Measurements from ENCODE around the gene NLRC5. TPM values are rescaled to one million over a fixed set of nuclear protein-coding genes. Genes with fewer than 3 reads are reported as not detected.

NLRC5 gene
- total RNA-seq, 1 experiment from 2014 or later: 2.4 TPM

- no peak overlapping the region for H2BK120ac ChIP-seq (ENCODE audit: low read depth, low read length, poor library complexity, severe bottlenecking)
- no peak overlapping the region for H3K56ac ChIP-seq (ENCODE audit: insufficient read length, low read depth, low read length)
- Mint-ChIP-seq H3K27ac (no peak overlapping the region), H3K9me3 (no peaks in the 10 kb centered on the region), H3K36me3 (ENCODE audit: insufficient read depth in 1 of 3, low read depth in 3 of 3) (no peaks in the 10 kb centered on the region), H3K4me1 (peaks cover 12 to 28% of the 10 kb centered on the region in 2 experiments), H3K4me3 (no peak overlapping the region), H3K27me3 (ENCODE audit: low read depth) (peaks cover 1% of the 10 kb centered on the region; the same call in 1 of the 2 replicates)
- no peaks in the 10 kb centered on the region for H3K23me2 ChIP-seq (ENCODE audit: insufficient read length, low read depth, low read length, poor library complexity, severe bottlenecking)
- WGBS (ENCODE audit: extremely low coverage, insufficient read length, low lambda C conversion rate): no CpG with 5 or more reads among the region's 2 CpGs
- H2BK15ac ChIP-seq (ENCODE audit: low read depth, low read length): no peak overlapping the region
- no peak overlapping the region for H4K91ac ChIP-seq (ENCODE audit: insufficient read length, low read depth, low read length)
- H2AK5ac ChIP-seq (ENCODE audit: insufficient read length, low read length): no peak overlapping the region
- no peak overlapping the region for H3K9ac ChIP-seq (ENCODE audit: extremely low read depth, insufficient read length, low read length)
- no peak overlapping the region for H3K23ac ChIP-seq (ENCODE audit: insufficient read length, low read depth, low read length)
- H2BK12ac ChIP-seq (ENCODE audit: insufficient read length, low read depth, low read length): no peak overlapping the region
- no peak for TF ChIP-seq CTCF (conservative IDR thresholded peaks at IDR 0.05)
- no peak overlapping the region for H3K18ac ChIP-seq (ENCODE audit: insufficient read length, low read depth, low read length)
- no peak overlapping the region for H2BK20ac ChIP-seq (ENCODE audit: low read depth, low read length, poor library complexity, severe bottlenecking)
- H4K5ac ChIP-seq (ENCODE audit: insufficient read length, low read depth, low read length): no peak overlapping the region
- no peak overlapping the region for H2AFZ ChIP-seq (ENCODE audit: low read length)
- H3K27ac ChIP-seq (ENCODE audit: insufficient read length, low read depth, low read length): no peak overlapping the region
- H3T11ph ChIP-seq (ENCODE audit: low read length): no peak overlapping the region
- no peak for DNase-seq
- H3K4me2 ChIP-seq (ENCODE audit: insufficient read depth, insufficient read length, low read length): no peak overlapping the region
- H3K9me3 ChIP-seq (ENCODE audit: control insufficient read depth, low read depth, low read length): no peaks in the 10 kb centered on the region
- H3K4ac ChIP-seq (ENCODE audit: low read depth, low read length): no peak overlapping the region
- peaks cover 6% of the 10 kb centered on the region for H3K4me1 ChIP-seq (ENCODE audit: insufficient read depth, low read length)
- no peaks in the 10 kb centered on the region for H3K27me3 ChIP-seq (ENCODE audit: insufficient read depth, low read length)
- H2BK5ac ChIP-seq (ENCODE audit: insufficient read length, low read length): no peak overlapping the region
- H3K79me2 ChIP-seq (ENCODE audit: insufficient read depth, low read length): no peaks in the 10 kb centered on the region
- no peaks in the 10 kb centered on the region for H3K79me1 ChIP-seq (ENCODE audit: insufficient read depth, low read depth, low read length, poor library complexity, severe bottlenecking)
- H4K8ac ChIP-seq (replicated peaks; ENCODE audit: insufficient read length, low read depth, low read length): no peak overlapping the region
- H4K20me1 ChIP-seq (ENCODE audit: control insufficient read depth, insufficient read depth, insufficient read length): no peaks in the 10 kb centered on the region
- no peak overlapping the region for H3K14ac ChIP-seq (ENCODE audit: insufficient read depth, low read length)
Observed at GRCh38 chr16:57111420-57111819, 122.1 kb downstream of the NLRC5 start.

Measured in H9 (cell line).